ENCODE measurements around the gene KLHL13. TPM values are rescaled to one million over a fixed set of nuclear protein-coding genes. Genes with fewer than 3 reads are reported as not detected.

KLHL13 gene
- total and polyA plus RNA-seq, 10 of the 15 experiments (the other 5 are each of a cell fraction or from before 2014, with no cell fraction given), result 8.2 to 34.1 (median 13.8) TPM

DNA sequence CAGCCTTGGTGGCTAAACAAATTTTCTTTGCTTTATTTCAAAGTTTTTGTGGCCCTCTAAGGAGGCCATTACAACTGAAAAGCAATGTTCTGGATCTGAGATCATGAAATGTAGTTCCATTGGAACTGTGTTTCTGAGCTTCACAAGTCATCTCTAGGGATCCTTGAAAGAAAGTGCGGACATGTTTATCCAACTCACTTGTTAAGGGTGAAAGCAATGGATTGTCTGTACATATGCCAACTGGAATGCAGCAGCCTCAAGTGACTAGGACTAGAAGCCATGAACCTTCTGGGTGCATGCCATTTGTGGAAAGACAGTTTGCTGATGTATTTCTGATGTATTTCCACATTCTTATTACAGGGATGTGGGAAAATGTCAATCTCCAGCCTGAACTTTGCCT, 36.7 kb upstream of the KLHL13 start:
- 38% methylated on average over 1 of the region's 1 CpG for WGBS (ENCODE audit: insufficient coverage, insufficient replicate concordance, low lambda C conversion rate, missing lambda C conversion rate)
- Histone ChIP-seq H3K79me2 (ENCODE audit: control insufficient read depth, insufficient read depth, low read length) (no peaks in the 10 kb centered on the region), H4K20me1 (ENCODE audit: control insufficient read depth, insufficient read depth) (no peaks in the 10 kb centered on the region), H3K9me3 (replicated peaks; ENCODE audit: control insufficient read depth, insufficient read depth, low read length) (no peaks in the 10 kb centered on the region), H3K4me2 (ENCODE audit: control insufficient read depth, insufficient read depth) (no peak overlapping the region), H2AFZ (ENCODE audit: control insufficient read depth, low read depth, low read length) (no peak overlapping the region), H3K36me3 (ENCODE audit: control insufficient read depth in 2 of 2, insufficient read depth in 2 of 2, low read length in 1 of 2) (no peaks in the 10 kb centered on the region), H3K27ac (ENCODE audit: control insufficient read depth, insufficient read depth) (no peak overlapping the region), H3K4me1 (ENCODE audit: control insufficient read depth, insufficient read depth, low read length) (no peaks in the 10 kb centered on the region), H3K4me3 (no peak overlapping the region), H3K9ac (ENCODE audit: control insufficient read depth, insufficient read depth, low read length) (no peak overlapping the region), H3K27me3 (replicated peaks in 1 of 2; ENCODE audit: control insufficient read depth in 2 of 2, insufficient read depth in 2 of 2, low read length in 1 of 2) (peaks cover 0 to 3% of the 10 kb centered on the region in 2 experiments; a peak in 1 of 4 replicates)
- in situ Hi-C loops (cut with MboI), result no loop called here
- ChIA-PET CTCF (no interaction called here), RAD21 (ENCODE audit: unreplicated experiment) (no interaction called here), SMC1A (ENCODE audit: uncharacterized antibody, unreplicated experiment) (no interaction called here), POLR2A (no interaction called here)
- TF ChIP-seq, protein P1, sequence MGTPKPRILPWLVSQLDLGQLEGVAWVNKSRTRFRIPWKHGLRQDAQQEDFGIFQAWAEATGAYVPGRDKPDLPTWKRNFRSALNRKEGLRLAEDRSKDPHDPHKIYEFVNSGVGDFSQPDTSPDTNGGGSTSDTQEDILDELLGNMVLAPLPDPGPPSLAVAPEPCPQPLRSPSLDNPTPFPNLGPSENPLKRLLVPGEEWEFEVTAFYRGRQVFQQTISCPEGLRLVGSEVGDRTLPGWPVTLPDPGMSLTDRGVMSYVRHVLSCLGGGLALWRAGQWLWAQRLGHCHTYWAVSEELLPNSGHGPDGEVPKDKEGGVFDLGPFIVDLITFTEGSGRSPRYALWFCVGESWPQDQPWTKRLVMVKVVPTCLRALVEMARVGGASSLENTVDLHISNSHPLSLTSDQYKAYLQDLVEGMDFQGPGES (IDR thresholded peaks at IDR 0.05), result no peak
- TF ChIP-seq NFXL1 (IDR thresholded peaks at IDR 0.05; ENCODE audit: borderline replicate concordance) (no peak), CHD2 (IDR thresholded peaks at IDR 0.05; ENCODE audit: borderline replicate concordance, low read depth, low read length) (no peak), KAT2A (conservative IDR thresholded peaks at IDR 0.05; ENCODE audit: control insufficient read depth, low read depth, low read length) (no peak), RCOR1 (conservative IDR thresholded peaks at IDR 0.05; ENCODE audit: low read depth, low read length) (no peak), MYB (IDR thresholded peaks at IDR 0.05; ENCODE audit: borderline replicate concordance, low read depth, low read length) (no peak), PAX8 (IDR thresholded peaks at IDR 0.05) (no peak), CHD1 (IDR thresholded peaks at IDR 0.05; ENCODE audit: low read depth, low read length) (no peak), BHLHE40 (IDR thresholded peaks at IDR 0.05; ENCODE audit: borderline replicate concordance in 1 of 2, low read depth in 2 of 2, low read length in 1 of 2) (no peak)
- TF ChIP-seq, protein P2, sequence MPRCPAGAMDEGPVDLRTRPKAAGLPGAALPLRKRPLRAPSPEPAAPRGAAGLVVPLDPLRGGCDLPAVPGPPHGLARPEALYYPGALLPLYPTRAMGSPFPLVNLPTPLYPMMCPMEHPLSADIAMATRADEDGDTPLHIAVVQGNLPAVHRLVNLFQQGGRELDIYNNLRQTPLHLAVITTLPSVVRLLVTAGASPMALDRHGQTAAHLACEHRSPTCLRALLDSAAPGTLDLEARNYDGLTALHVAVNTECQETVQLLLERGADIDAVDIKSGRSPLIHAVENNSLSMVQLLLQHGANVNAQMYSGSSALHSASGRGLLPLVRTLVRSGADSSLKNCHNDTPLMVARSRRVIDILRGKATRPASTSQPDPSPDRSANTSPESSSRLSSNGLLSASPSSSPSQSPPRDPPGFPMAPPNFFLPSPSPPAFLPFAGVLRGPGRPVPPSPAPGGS (IDR thresholded peaks at IDR 0.05; ENCODE audit: borderline replicate concordance, insufficient read depth, low read depth, low read length, poor library complexity, severe bottlenecking), result no peak
- TF ChIP-seq, protein P3, sequence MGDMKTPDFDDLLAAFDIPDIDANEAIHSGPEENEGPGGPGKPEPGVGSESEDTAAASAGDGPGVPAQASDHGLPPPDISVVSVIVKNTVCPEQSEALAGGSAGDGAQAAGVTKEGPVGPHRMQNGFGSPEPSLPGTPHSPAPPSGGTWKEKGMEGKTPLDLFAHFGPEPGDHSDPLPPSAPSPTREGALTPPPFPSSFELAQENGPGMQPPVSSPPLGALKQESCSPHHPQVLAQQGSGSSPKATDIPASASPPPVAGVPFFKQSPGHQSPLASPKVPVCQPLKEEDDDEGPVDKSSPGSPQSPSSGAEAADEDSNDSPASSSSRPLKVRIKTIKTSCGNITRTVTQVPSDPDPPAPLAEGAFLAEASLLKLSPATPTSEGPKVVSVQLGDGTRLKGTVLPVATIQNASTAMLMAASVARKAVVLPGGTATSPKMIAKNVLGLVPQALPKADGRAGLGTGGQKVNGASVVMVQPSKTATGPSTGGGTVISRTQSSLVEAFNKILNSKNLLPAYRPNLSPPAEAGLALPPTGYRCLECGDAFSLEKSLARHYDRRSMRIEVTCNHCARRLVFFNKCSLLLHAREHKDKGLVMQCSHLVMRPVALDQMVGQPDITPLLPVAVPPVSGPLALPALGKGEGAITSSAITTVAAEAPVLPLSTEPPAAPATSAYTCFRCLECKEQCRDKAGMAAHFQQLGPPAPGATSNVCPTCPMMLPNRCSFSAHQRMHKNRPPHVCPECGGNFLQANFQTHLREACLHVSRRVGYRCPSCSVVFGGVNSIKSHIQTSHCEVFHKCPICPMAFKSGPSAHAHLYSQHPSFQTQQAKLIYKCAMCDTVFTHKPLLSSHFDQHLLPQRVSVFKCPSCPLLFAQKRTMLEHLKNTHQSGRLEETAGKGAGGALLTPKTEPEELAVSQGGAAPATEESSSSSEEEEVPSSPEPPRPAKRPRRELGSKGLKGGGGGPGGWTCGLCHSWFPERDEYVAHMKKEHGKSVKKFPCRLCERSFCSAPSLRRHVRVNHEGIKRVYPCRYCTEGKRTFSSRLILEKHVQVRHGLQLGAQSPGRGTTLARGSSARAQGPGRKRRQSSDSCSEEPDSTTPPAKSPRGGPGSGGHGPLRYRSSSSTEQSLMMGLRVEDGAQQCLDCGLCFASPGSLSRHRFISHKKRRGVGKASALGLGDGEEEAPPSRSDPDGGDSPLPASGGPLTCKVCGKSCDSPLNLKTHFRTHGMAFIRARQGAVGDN (IDR thresholded peaks at IDR 0.05), result no peak
- TF ChIP-seq, protein P4, sequence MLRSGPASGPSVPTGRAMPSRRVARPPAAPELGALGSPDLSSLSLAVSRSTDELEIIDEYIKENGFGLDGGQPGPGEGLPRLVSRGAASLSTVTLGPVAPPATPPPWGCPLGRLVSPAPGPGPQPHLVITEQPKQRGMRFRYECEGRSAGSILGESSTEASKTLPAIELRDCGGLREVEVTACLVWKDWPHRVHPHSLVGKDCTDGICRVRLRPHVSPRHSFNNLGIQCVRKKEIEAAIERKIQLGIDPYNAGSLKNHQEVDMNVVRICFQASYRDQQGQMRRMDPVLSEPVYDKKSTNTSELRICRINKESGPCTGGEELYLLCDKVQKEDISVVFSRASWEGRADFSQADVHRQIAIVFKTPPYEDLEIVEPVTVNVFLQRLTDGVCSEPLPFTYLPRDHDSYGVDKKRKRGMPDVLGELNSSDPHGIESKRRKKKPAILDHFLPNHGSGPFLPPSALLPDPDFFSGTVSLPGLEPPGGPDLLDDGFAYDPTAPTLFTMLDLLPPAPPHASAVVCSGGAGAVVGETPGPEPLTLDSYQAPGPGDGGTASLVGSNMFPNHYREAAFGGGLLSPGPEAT (IDR thresholded peaks at IDR 0.05; ENCODE audit: low read depth), result no peak
- TF ChIP-seq, protein P5, sequence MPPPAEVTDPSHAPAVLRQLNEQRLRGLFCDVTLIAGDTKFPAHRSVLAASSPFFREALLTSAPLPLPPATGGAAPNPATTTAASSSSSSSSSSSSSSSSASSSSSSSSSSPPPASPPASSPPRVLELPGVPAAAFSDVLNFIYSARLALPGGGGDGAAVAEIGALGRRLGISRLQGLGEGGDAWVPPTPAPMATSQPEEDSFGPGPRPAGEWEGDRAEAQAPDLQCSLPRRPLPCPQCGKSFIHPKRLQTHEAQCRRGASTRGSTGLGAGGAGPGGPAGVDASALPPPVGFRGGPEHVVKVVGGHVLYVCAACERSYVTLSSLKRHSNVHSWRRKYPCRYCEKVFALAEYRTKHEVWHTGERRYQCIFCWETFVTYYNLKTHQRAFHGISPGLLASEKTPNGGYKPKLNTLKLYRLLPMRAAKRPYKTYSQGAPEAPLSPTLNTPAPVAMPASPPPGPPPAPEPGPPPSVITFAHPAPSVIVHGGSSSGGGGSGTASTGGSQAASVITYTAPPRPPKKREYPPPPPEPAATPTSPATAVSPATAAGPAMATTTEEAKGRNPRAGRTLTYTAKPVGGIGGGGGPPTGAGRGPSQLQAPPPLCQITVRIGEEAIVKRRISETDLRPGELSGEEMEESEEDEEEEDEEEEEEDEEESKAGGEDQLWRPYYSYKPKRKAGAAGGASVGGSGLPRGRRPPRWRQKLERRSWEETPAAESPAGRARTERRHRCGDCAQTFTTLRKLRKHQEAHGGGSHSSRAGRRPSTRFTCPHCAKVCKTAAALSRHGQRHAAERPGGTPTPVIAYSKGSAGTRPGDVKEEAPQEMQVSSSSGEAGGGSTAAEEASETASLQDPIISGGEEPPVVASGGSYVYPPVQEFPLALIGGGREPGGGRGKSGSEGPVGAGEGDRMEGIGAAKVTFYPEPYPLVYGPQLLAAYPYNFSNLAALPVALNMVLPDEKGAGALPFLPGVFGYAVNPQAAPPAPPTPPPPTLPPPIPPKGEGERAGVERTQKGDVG (CRISPR knock-in tag; IDR thresholded peaks at IDR 0.05), result no peak
- intact Hi-C loops (cut with micrococcal nuclease; ENCODE audit: unreplicated experiment), result no loop called here
- DNase-seq (ENCODE audit: low read depth, low spot score) (no peak), ATAC-seq (no peak), FAIRE-seq (no peak)
- no TSS peak for BruUV-seq (replicated peaks)

Data from GM12878 (cell line).